T-helper 17 cell (primary cell): Measurements from ENCODE around the gene APOBEC3A. TPM values are rescaled to one million over a fixed set of nuclear protein-coding genes. Genes with fewer than 3 reads are reported as not detected.

Source experiments
- total RNA-seq, 4 donors: library from RNA in 2 of 4; stranded (reverse) in 2 of 4; gene quantifications; one replicate each; pipeline ENCODE4 v1.2.3 and lab custom pipeline; 2022 to 2026

APOBEC3A gene
- total RNA-seq, 2 donors from 2014 or later = 0.70 to 4.1 TPM

Other genes starting within 250 kb of the APOBEC3A start
- gene SUN2, start 201.6 kb upstream of the APOBEC3A start, total RNA-seq = 100 to 1,000 TPM; 426 to 485 TPM
- 1 to 10 TPM; 5.1 to 7.2 TPM for gene DNAL4, start 163.5 kb upstream of the APOBEC3A start, total RNA-seq
- 1 to 10 TPM; 2.5 to 2.6 TPM for gene NPTXR, start 113.6 kb upstream of the APOBEC3A start, total RNA-seq
- gene CBX6, start 85.4 kb upstream of the APOBEC3A start, total RNA-seq = 10 to 100 TPM; 44.0 to 45.8 TPM
- 1 to 10 TPM; 1.2 to 1.5 TPM for gene APOBEC3B, start 24.7 kb downstream of the APOBEC3A start, total RNA-seq
- 10 to 100 TPM; 35.9 to 39.8 TPM for gene APOBEC3C, start 56.6 kb downstream of the APOBEC3A start, total RNA-seq
- gene APOBEC3D, start 63.5 kb downstream of the APOBEC3A start, total RNA-seq = 10 to 100 TPM; 12.2 to 17.6 TPM
- gene APOBEC3F, start 83.3 kb downstream of the APOBEC3A start, total RNA-seq = 10 to 100 TPM; 11.7 to 13.5 TPM
- 10 to 100 TPM; 21.5 to 24.6 TPM for gene APOBEC3G, start 119.7 kb downstream of the APOBEC3A start, total RNA-seq
- 1 to 10 TPM; 1.4 to 4.4 TPM for gene APOBEC3H, start 139.6 kb downstream of the APOBEC3A start, total RNA-seq
- 10 to 100 TPM; 73.9 to 87.9 TPM for gene CBX7, start 195.1 kb downstream of the APOBEC3A start, total RNA-seq